D721Med (cell line): ENCODE data around the gene SULT1A3.
"Not testable (repeated sequence)": the region's sequence is repeated elsewhere in the genome, so short reads cannot be mapped to it uniquely, and the experiment has no call there.

Experiments
- DNase-seq: peaks from one replicate; pipeline ENCODE4 v3.0.0; 2011; ENCODE audit warnings: low spot score; ENCODE audit not compliant: insufficient read length
- FAIRE-seq: peaks from 2 replicates; lab custom pipeline; 2011; peaks lifted over from hg19 to GRCh38; lab: Jason Lieb, UNC

SULT1A3 gene

GRCh38 chr16:30197001-30197400 is 2.1 kb upstream of the SULT1A3 start:
- not testable (repeated sequence) for DNase-seq, FAIRE-seq

- not testable (repeated sequence) for FAIRE-seq, DNase-seq
Observed at GRCh38 chr16:30199608-30200343, 721 bp downstream of the SULT1A3 start.

- DNase-seq, FAIRE-seq: not testable (repeated sequence)
Observed at GRCh38 chr16:30205541-30206236, 6.6 kb downstream of the SULT1A3 start.

- not testable (repeated sequence) for FAIRE-seq, DNase-seq
Observed at GRCh38 chr16:30206252-30206651, 7.2 kb downstream of the SULT1A3 start.

GRCh38 chr16:30207063-30207704 is 8.1 kb downstream of the SULT1A3 start:
- not testable (repeated sequence) for FAIRE-seq, DNase-seq

- not testable (repeated sequence) for FAIRE-seq
Observed at GRCh38 chr16:30209032-30209431, 10.0 kb downstream of the SULT1A3 start.

GRCh38 chr16:30211414-30211813 is 12.4 kb downstream of the SULT1A3 start:
- not testable (repeated sequence) for DNase-seq, FAIRE-seq

More at GRCh38 chr16:30209032-30209431, 10.0 kb downstream of the SULT1A3 start:
- not testable (repeated sequence) for DNase-seq

- not testable (repeated sequence) for DNase-seq, FAIRE-seq
Observed at GRCh38 chr16:30217082-30217481, 18.0 kb downstream of the SULT1A3 start.

GRCh38 chr16:30248379-30248778 is 49.3 kb downstream of the SULT1A3 start, which contains the start of gene NPIPB13:
NPIPB13 (minus strand) TSS chr16:30248479; CDS start chr16:30245573, 2,906 bp downstream.
- not testable (repeated sequence) for FAIRE-seq

More at GRCh38 chr16:30248379-30248778, 49.3 kb downstream of the SULT1A3 start, which contains the start of gene NPIPB13:
- DNase-seq: not testable (repeated sequence)
